CD14-positive monocyte (primary cell): ENCODE measurements around the gene LDAH. TPM values are rescaled to one million over a fixed set of nuclear protein-coding genes. Genes with fewer than 3 reads are reported as not detected.

Source experiments
- DNase-seq, 3 donors: peaks; one replicate each; pipeline ENCODE4 v3.0.0-alpha.2; 2011 to 2022
- H2AFZ ChIP-seq: 2 replicates; pipeline ENCODE4 v1.6.0; 2012; ENCODE audit warnings: mild to moderate bottlenecking, low read depth, low read length, inconsistent platforms; ENCODE audit not compliant: insufficient read depth, poor library complexity, severe bottlenecking
- H3K27ac ChIP-seq, 2 donors: 1 replicate in 1 of 2; 2 replicates in 1 of 2; pipeline ENCODE4 v1.5.1; 2012 to 2013; ENCODE audit warnings: low read length in 2 of 2, control low read depth in 1 of 2, inconsistent platforms in 1 of 2, low read depth in 1 of 2, mild to moderate bottlenecking in 1 of 2
- H3K27me3 ChIP-seq, 2 donors: one replicate each; pipeline versions ENCODE4 v1.6.0 to v1.6.1; 2011 to 2013; ENCODE audit warnings: low read length in 2 of 2; ENCODE audit not compliant: control insufficient read depth in 2 of 2, insufficient read depth in 2 of 2
- H3K36me3 ChIP-seq, 2 donors: replicated peaks in 1 of 2; 1 replicate in 1 of 2; 2 replicates in 1 of 2; pipeline versions ENCODE4 v1.5.1 to v1.6.1; 2012 to 2013; ENCODE audit warnings: low read length in 2 of 2, control low read depth in 1 of 2, inconsistent platforms in 1 of 2, mild to moderate bottlenecking in 1 of 2; ENCODE audit not compliant: insufficient read depth in 2 of 2, control insufficient read depth in 1 of 2
- H3K4me1 ChIP-seq, 2 donors: 1 replicate in 1 of 2; 2 replicates in 1 of 2; pipeline versions ENCODE4 v1.5.1 to v1.6.1; 2012 to 2013; ENCODE audit warnings: low read length in 2 of 2, control low read depth in 1 of 2, inconsistent platforms in 1 of 2, mild to moderate bottlenecking in 1 of 2, moderate library complexity in 1 of 2; ENCODE audit not compliant: insufficient read depth in 2 of 2, control insufficient read depth in 1 of 2
- H3K4me2 ChIP-seq: replicated peaks from 2 replicates; pipeline ENCODE3; 2012; ENCODE audit warnings: low read length, moderate library complexity, mild to moderate bottlenecking; ENCODE audit not compliant: poor library complexity, severe bottlenecking; ENCODE audit errors: extremely low read depth
- H3K4me3 ChIP-seq, 3 experiments: fragments of 200-600 bp in 1 of 3; sonication (generic) in 1 of 3; replicated peaks in 1 of 3; 1 replicate in 2 of 3; 2 replicates in 1 of 3; pipeline ENCODE4 v1.5.1; 2011 to 2013; ENCODE audit warnings: low read length in 3 of 3, mild to moderate bottlenecking in 3 of 3, control low read depth in 2 of 3, low read depth in 2 of 3, inconsistent platforms in 1 of 3, moderate library complexity in 1 of 3
- H3K79me2 ChIP-seq: 2 replicates; pipeline ENCODE4 v1.6.0; 2012; ENCODE audit warnings: mild to moderate bottlenecking, control low read depth, inconsistent platforms, low read length, moderate library complexity; ENCODE audit not compliant: insufficient read depth
- H3K9ac ChIP-seq: 2 replicates; pipeline ENCODE4 v1.6.0; 2017; ENCODE audit warnings: low read length, mild to moderate bottlenecking; ENCODE audit not compliant: insufficient read depth, poor library complexity, severe bottlenecking
- H3K9me3 ChIP-seq, 2 donors: replicated peaks in 1 of 2; 1 replicate in 1 of 2; 2 replicates in 1 of 2; pipeline versions ENCODE4 v1.5.1 to v1.6.1; 2012 to 2013; ENCODE audit warnings: low read length in 2 of 2, control low read depth in 1 of 2; ENCODE audit not compliant: control insufficient read depth in 1 of 2, insufficient read depth in 1 of 2
- H4K20me1 ChIP-seq: 2 replicates; pipeline ENCODE4 v1.6.0; 2012; ENCODE audit warnings: mild to moderate bottlenecking, low read length, control low read depth, moderate library complexity; ENCODE audit not compliant: insufficient read depth
- H3K27ac Mint-ChIP-seq, 7 donors: one replicate each; pipeline ENCODE4 v1.8.0; 2020; ENCODE audit warnings: mild to moderate bottlenecking in 7 of 7, mixed read lengths in 7 of 7, moderate library complexity in 6 of 7, inconsistent platforms in 2 of 7
- H3K27me3 Mint-ChIP-seq, 3 donors: one replicate each; pipeline ENCODE4 v1.8.0; 2021 to 2022; ENCODE audit warnings: low read depth in 3 of 3, mild to moderate bottlenecking in 3 of 3, mixed read lengths in 3 of 3, moderate library complexity in 3 of 3, inconsistent platforms in 1 of 3
- H3K36me3 Mint-ChIP-seq, 2 donors: one replicate each; pipeline ENCODE4 v1.8.0; 2020; ENCODE audit warnings: mixed read lengths in 2 of 2, inconsistent platforms in 1 of 2, mild to moderate bottlenecking in 1 of 2
- H3K4me1 Mint-ChIP-seq: one replicate; pipeline ENCODE4 v1.8.0; 2020; ENCODE audit warnings: mild to moderate bottlenecking, mixed read lengths
- H3K4me3 Mint-ChIP-seq, 2 donors: one replicate each; pipeline ENCODE4 v1.8.0; 2020; ENCODE audit warnings: mild to moderate bottlenecking in 2 of 2, mixed read lengths in 2 of 2, moderate library complexity in 1 of 2
- H3K9me3 Mint-ChIP-seq, 7 donors: one replicate each; pipeline ENCODE4 v1.8.0; 2020 to 2022; ENCODE audit warnings: mixed read lengths in 7 of 7, mild to moderate bottlenecking in 6 of 7, moderate library complexity in 6 of 7, inconsistent platforms in 2 of 7
- CTCF ChIP-seq: fragments of 200-600 bp; IDR thresholded peaks from one replicate; pipeline ENCODE4 v1.8.0; 2022; ENCODE audit warnings: antibody characterized with exemption, mild to moderate bottlenecking
- WGBS: methylation state at CpG from one replicate; pipeline ENCODE4 v1.1.5; 2013; ENCODE audit warnings: missing lambda C conversion rate; ENCODE audit not compliant: insufficient coverage; 5-methylcytosine and 5-hydroxymethylcytosine counted together
- intact Hi-C, 2 donors: fragments of 100-400 bp; cut with micrococcal nuclease; formaldehyde crosslinking; loops; one replicate each; pipeline versions ENCODE4 v1.15.0 to v1.15.1; 2023
- polyA plus RNA-seq, 3 donors: library from polyadenylated mRNA; depleted of rRNA in 1 of 3; unstranded in 2 of 3; stranded (reverse) in 1 of 3; fragments of 300-500 nt in 2 of 3; fragments of >200 nt in 1 of 3; fragmentation: Illumina TruSeq in 2 of 3; gene quantifications; 1 replicate in 2 of 3; 2 replicates in 1 of 3; pipeline ENCODE4 v1.2.3, GENCODE V29; 2012 to 2021

The LDAH gene
- polyA plus RNA-seq, 3 donors: 3.7 to 5.7 (median 5.0) TPM

- WGBS: 100% methylated on average over 2 of the region's 4 CpGs
- H2AFZ ChIP-seq: no peak overlapping the region
- no peak overlapping the region for H3K27ac Mint-ChIP-seq
- no peaks in the 10 kb centered on the region for H3K27me3 ChIP-seq
- no peak for TF ChIP-seq CTCF
- H3K9me3 Mint-ChIP-seq: peaks cover 0 to 6% (median 4%) of the 10 kb centered on the region in 7 donors
- intact Hi-C loops: no loop called here
- no peak overlapping the region for H3K9ac ChIP-seq
- peaks cover 0 to 1% (median 0%) of the 10 kb centered on the region in 3 donors for H3K27me3 Mint-ChIP-seq
- H3K79me2 ChIP-seq: no peaks in the 10 kb centered on the region
- no peaks in the 10 kb centered on the region for H3K4me1 ChIP-seq
- DNase-seq: no peak
- H3K4me1 Mint-ChIP-seq: no peaks in the 10 kb centered on the region
- no peak overlapping the region for H3K27ac ChIP-seq
- no peak overlapping the region for H3K4me3 Mint-ChIP-seq
- H3K36me3 ChIP-seq: no peaks in the 10 kb centered on the region
- H3K4me2 ChIP-seq: no peak overlapping the region
- H3K9me3 ChIP-seq: no peaks in the 10 kb centered on the region
- no peaks in the 10 kb centered on the region for H4K20me1 ChIP-seq
- no peak overlapping the region for H3K4me3 ChIP-seq
- H3K36me3 Mint-ChIP-seq: peaks cover 2 to 5% of the 10 kb centered on the region in 2 donors
Observed at GRCh38 chr2:20707601-20708000, 115.3 kb downstream of the LDAH start.

- Histone ChIP-seq H4K20me1 (no peaks in the 10 kb centered on the region), H2AFZ (no peak overlapping the region), H3K4me1 (no peaks in the 10 kb centered on the region), H3K4me2 (no peak overlapping the region), H3K27me3 (no peaks in the 10 kb centered on the region), H3K27ac (no peak overlapping the region), H3K4me3 (no peak overlapping the region), H3K9ac (no peak overlapping the region), H3K79me2 (no peaks in the 10 kb centered on the region), H3K36me3 (no peaks in the 10 kb centered on the region), H3K9me3 (no peaks in the 10 kb centered on the region)
- Mint-ChIP-seq H3K4me1 (no peaks in the 10 kb centered on the region), H3K36me3 (peaks cover 2 to 4% of the 10 kb centered on the region in 2 donors), H3K9me3 (peaks cover 0 to 6% (median 4%) of the 10 kb centered on the region in 7 donors), H3K27me3 (peaks cover 0 to 1% (median 0%) of the 10 kb centered on the region in 3 donors), H3K27ac (no peak overlapping the region), H3K4me3 (no peak overlapping the region)
- no peak for TF ChIP-seq CTCF
- intact Hi-C loops: no loop called here
- 97% methylated on average over 3 of the region's 3 CpGs for WGBS
- DNase-seq: no peak
Observed at GRCh38 chr2:20706786-20707185, 116.1 kb downstream of the LDAH start.
